B cell (primary cell): Measurements from ENCODE around the gene FAM78B.

ENCODE experiments used
- EZH2 ChIP-seq: IDR thresholded peaks from 2 replicates; pipeline ENCODE4 v1.6.1; 2012; ENCODE audit warnings: borderline replicate concordance, low read depth, mild to moderate bottlenecking, moderate library complexity, low read length; ENCODE audit not compliant: insufficient read depth, poor library complexity, severe bottlenecking
- TF ChIP-seq, protein P1 (sequence below): fragments of 200-600 bp; IDR thresholded peaks from one replicate; pipeline ENCODE4 v1.8.0; 2022; ENCODE audit warnings: antibody characterized with exemption, mild to moderate bottlenecking

GRCh38 chr1:166066107-166066506, 100.7 kb downstream of the FAM78B start:
- TF ChIP-seq, protein P1, sequence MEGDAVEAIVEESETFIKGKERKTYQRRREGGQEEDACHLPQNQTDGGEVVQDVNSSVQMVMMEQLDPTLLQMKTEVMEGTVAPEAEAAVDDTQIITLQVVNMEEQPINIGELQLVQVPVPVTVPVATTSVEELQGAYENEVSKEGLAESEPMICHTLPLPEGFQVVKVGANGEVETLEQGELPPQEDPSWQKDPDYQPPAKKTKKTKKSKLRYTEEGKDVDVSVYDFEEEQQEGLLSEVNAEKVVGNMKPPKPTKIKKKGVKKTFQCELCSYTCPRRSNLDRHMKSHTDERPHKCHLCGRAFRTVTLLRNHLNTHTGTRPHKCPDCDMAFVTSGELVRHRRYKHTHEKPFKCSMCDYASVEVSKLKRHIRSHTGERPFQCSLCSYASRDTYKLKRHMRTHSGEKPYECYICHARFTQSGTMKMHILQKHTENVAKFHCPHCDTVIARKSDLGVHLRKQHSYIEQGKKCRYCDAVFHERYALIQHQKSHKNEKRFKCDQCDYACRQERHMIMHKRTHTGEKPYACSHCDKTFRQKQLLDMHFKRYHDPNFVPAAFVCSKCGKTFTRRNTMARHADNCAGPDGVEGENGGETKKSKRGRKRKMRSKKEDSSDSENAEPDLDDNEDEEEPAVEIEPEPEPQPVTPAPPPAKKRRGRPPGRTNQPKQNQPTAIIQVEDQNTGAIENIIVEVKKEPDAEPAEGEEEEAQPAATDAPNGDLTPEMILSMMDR = no peak
- no peak for TF ChIP-seq EZH2
